ENCODE data around the gene MESP1.

MESP1 gene

GRCh38 chr15:89780601-89781000 lies 29.6 kb upstream of the MESP1 start:
- no peak for DNase-seq

GRCh38 chr15:89778861-89779260 lies 27.8 kb upstream of the MESP1 start:
- no peak for DNase-seq

GRCh38 chr15:89777782-89778380 lies 26.8 kb upstream of the MESP1 start:
- no peak for DNase-seq

GRCh38 chr15:89777073-89777751 lies 26.2 kb upstream of the MESP1 start:
- no peak for DNase-seq

GRCh38 chr15:89776274-89777072 lies 25.4 kb upstream of the MESP1 start, which contains the start of gene MESP2:
MESP2 (plus strand) TSS chr15:89776332; CDS start chr15:89776358, 26 bp downstream.
- DNase-seq: peak; percentile 33 to 70

- DNase-seq: no peak
Observed at GRCh38 chr15:89775815-89776214, 24.8 kb upstream of the MESP1 start.

GRCh38 chr15:89774492-89774891 lies 23.4 kb upstream of the MESP1 start:
- DNase-seq: no peak

GRCh38 chr15:89772932-89773583 lies 22.0 kb upstream of the MESP1 start:
- peak in 1 of 2 experiments; percentile 7 for DNase-seq

GRCh38 chr15:89770041-89770440 lies 19.0 kb upstream of the MESP1 start:
- DNase-seq: no peak

GRCh38 chr15:89769366-89769765 lies 18.3 kb upstream of the MESP1 start:
- DNase-seq: no peak

GRCh38 chr15:89768071-89768500 lies 17.0 kb upstream of the MESP1 start:
- DNase-seq: no peak

- no peak for DNase-seq
Observed at GRCh38 chr15:89767411-89767915, 16.4 kb upstream of the MESP1 start.

- DNase-seq: no peak
Observed at GRCh38 chr15:89766357-89767311, 15.6 kb upstream of the MESP1 start.

- no peak for DNase-seq
Observed at GRCh38 chr15:89765694-89766093, 14.6 kb upstream of the MESP1 start.

GRCh38 chr15:89761929-89762328 lies 10.9 kb upstream of the MESP1 start:
- DNase-seq: no peak

GRCh38 chr15:89761009-89761831 lies 10.2 kb upstream of the MESP1 start:
- DNase-seq: no peak

GRCh38 chr15:89760303-89761008 lies 9.4 kb upstream of the MESP1 start:
- DNase-seq: peak; percentile 50 to 59

GRCh38 chr15:89759835-89760234 lies 8.8 kb upstream of the MESP1 start:
- no peak for DNase-seq

- DNase-seq: no peak
Observed at GRCh38 chr15:89758981-89759380, 7.9 kb upstream of the MESP1 start.

GRCh38 chr15:89758283-89758682 lies 7.2 kb upstream of the MESP1 start:
- DNase-seq: no peak

Measured in SHP77 (cell line).